ENCODE results near the gene DYRK1A.
"Not testable (repeated sequence)": the region's sequence is repeated elsewhere in the genome, so short reads cannot be mapped to it uniquely, and the experiment has no call there.

Gene DYRK1A

GRCh38 chr21:37496972-37497371 is 130.4 kb downstream of the DYRK1A start:
- no peak for DNase-seq

GRCh38 chr21:37498664-37499063 is 132.1 kb downstream of the DYRK1A start:
- no peak for DNase-seq

- DNase-seq: no peak
These were observed 136.4 kb downstream of the DYRK1A start for GRCh38 chr21:37502947-37503346.

- no peak for DNase-seq
These were observed 137.4 kb downstream of the DYRK1A start for GRCh38 chr21:37503848-37504467.

- DNase-seq: no peak
These were observed 139.4 kb downstream of the DYRK1A start for GRCh38 chr21:37505963-37506362.

- DNase-seq: no peak
These were observed 141.1 kb downstream of the DYRK1A start for GRCh38 chr21:37507716-37508115.

GRCh38 chr21:37508341-37508740 is 141.8 kb downstream of the DYRK1A start:
- DNase-seq: no peak

GRCh38 chr21:37509802-37510393 is 143.3 kb downstream of the DYRK1A start:
- DNase-seq: no peak

GRCh38 chr21:37511848-37512247 is 145.3 kb downstream of the DYRK1A start:
- DNase-seq: no peak

GRCh38 chr21:37513383-37513782 is 146.8 kb downstream of the DYRK1A start:
- no peak for DNase-seq

- no peak for DNase-seq
These were observed 147.6 kb downstream of the DYRK1A start for GRCh38 chr21:37514038-37514667.

- DNase-seq: no peak
These were observed 150.4 kb downstream of the DYRK1A start for GRCh38 chr21:37516998-37517397.

- no peak for DNase-seq
These were observed 154.2 kb downstream of the DYRK1A start for GRCh38 chr21:37520801-37521200.

- DNase-seq: no peak
These were observed 155.1 kb downstream of the DYRK1A start for GRCh38 chr21:37521658-37522057.

- no peak for DNase-seq
These were observed 156.2 kb downstream of the DYRK1A start for GRCh38 chr21:37522641-37523295.

- DNase-seq: not testable (repeated sequence)
These were observed 158.4 kb downstream of the DYRK1A start for GRCh38 chr21:37524944-37525343.

GRCh38 chr21:37525810-37526209 is 159.2 kb downstream of the DYRK1A start:
- no peak for DNase-seq

- DNase-seq: no peak
These were observed 160.5 kb downstream of the DYRK1A start for GRCh38 chr21:37527103-37527502.

GRCh38 chr21:37527716-37528115 is 161.1 kb downstream of the DYRK1A start:
- no peak for DNase-seq

GRCh38 chr21:37528150-37528937 is 161.8 kb downstream of the DYRK1A start:
- DNase-seq: no peak

- no peak for DNase-seq
These were observed 163.1 kb downstream of the DYRK1A start for GRCh38 chr21:37529649-37530048.

GRCh38 chr21:37530901-37531351 is 164.4 kb downstream of the DYRK1A start:
- DNase-seq: no peak

- DNase-seq: peak; percentile 16
These were observed 164.9 kb downstream of the DYRK1A start for GRCh38 chr21:37531431-37531932.

Measured in COR-L47 (cell line).